Neural progenitor cell (in vitro differentiated cells): ENCODE results near the gene PARK7. TPM values are rescaled to one million over a fixed set of nuclear protein-coding genes. Genes with fewer than 3 reads are reported as not detected.
A peak's percentile ranks its signal among the peaks of the same experiment; 100 is the strongest.

Experiments used
- DNase-seq: peaks from one replicate; pipeline ENCODE4 v3.0.0-alpha.2; 2016; ENCODE audit warnings: low spot score
- H2AFZ ChIP-seq: fragments of 200-600 bp; sonication (generic); replicated peaks from 2 replicates; pipeline ENCODE4 v1.6.1; 2016; ENCODE audit warnings: antibody characterized with exemption
- H3F3A ChIP-seq: fragments of 200-600 bp; sonication (generic); 2 replicates; pipeline ENCODE4 v1.6.1; 2016; ENCODE audit warnings: antibody characterized with exemption, low read depth
- H3K27ac ChIP-seq: fragments of 200-600 bp; sonication (generic); 2 replicates; pipeline ENCODE4 v1.5.1; 2016; ENCODE audit warnings: mild to moderate bottlenecking
- H3K27me3 ChIP-seq: fragments of 200-600 bp; sonication (generic); 2 replicates; pipeline ENCODE4 v1.6.1; 2016; ENCODE audit warnings: mild to moderate bottlenecking, moderate library complexity
- H3K36me3 ChIP-seq: fragments of 200-600 bp; sonication (generic); 2 replicates; pipeline ENCODE4 v1.5.1; 2016
- H3K4me1 ChIP-seq: fragments of 200-600 bp; sonication (generic); 2 replicates; pipeline ENCODE4 v1.6.1; 2016; ENCODE audit warnings: mixed run types
- H3K4me2 ChIP-seq: fragments of 200-600 bp; sonication (generic); 2 replicates; pipeline ENCODE4 v1.6.1; 2016
- H3K4me3 ChIP-seq: fragments of 200-600 bp; sonication (generic); 2 replicates; pipeline ENCODE4 v1.5.1; 2016
- H3K79me2 ChIP-seq: fragments of 200-600 bp; sonication (generic); 2 replicates; pipeline ENCODE4 v1.6.1; 2016; ENCODE audit warnings: low read depth
- H3K9ac ChIP-seq: fragments of 200-600 bp; sonication (generic); 2 replicates; pipeline ENCODE4 v1.6.1; 2016
- H3K9me3 ChIP-seq: fragments of 200-600 bp; sonication (generic); 2 replicates; pipeline ENCODE4 v1.5.1; 2016; ENCODE audit warnings: low read depth
- H4K20me1 ChIP-seq: fragments of 200-600 bp; sonication (generic); 2 replicates; pipeline ENCODE4 v1.6.1; 2016; ENCODE audit warnings: low read depth
- H3K27ac Mint-ChIP-seq: 3 replicates; pipeline ENCODE4 v1.8.0; 2021; ENCODE audit warnings: mixed read lengths
- H3K27me3 Mint-ChIP-seq: 2 replicates; pipeline ENCODE4 v1.8.0; 2022; ENCODE audit warnings: low read depth, mild to moderate bottlenecking, inconsistent platforms, moderate library complexity, mixed read lengths; ENCODE audit not compliant: insufficient read depth
- H3K36me3 Mint-ChIP-seq: 3 replicates; pipeline ENCODE4 v1.8.0; 2021; ENCODE audit warnings: mixed read lengths
- H3K4me1 Mint-ChIP-seq: 3 replicates; pipeline ENCODE4 v1.8.0; 2021; ENCODE audit warnings: mixed read lengths
- H3K4me3 Mint-ChIP-seq: 3 replicates; pipeline ENCODE4 v1.8.0; 2021; ENCODE audit warnings: mild to moderate bottlenecking, moderate library complexity, mixed read lengths
- H3K9me3 Mint-ChIP-seq: 3 replicates; pipeline ENCODE4 v1.8.0; 2020; ENCODE audit warnings: mixed read lengths
- CTCF ChIP-seq: fragments of 200-600 bp; sonication (generic); IDR thresholded peaks from 2 replicates; pipeline ENCODE4 v1.5.1; 2017; ENCODE audit warnings: antibody characterized with exemption, mild to moderate bottlenecking
- EZH2 ChIP-seq: fragments of 200-600 bp; sonication (generic); IDR thresholded peaks from 2 replicates; pipeline ENCODE4 v1.6.1; 2017; ENCODE audit warnings: antibody characterized with exemption, mild to moderate bottlenecking, moderate library complexity
- EZH2phosphoT487 ChIP-seq: fragments of 200-600 bp; sonication (generic); IDR thresholded peaks from 2 replicates; pipeline ENCODE4 v1.6.1; 2017; ENCODE audit warnings: antibody characterized with exemption
- total RNA-seq: library from RNA; depleted of rRNA; stranded (reverse); fragments of >200 nt; gene quantifications from 2 replicates; pipeline ENCODE4 v1.2.3, GENCODE V29; 2015; ENCODE audit warnings: low replicate concordance

PARK7 gene
- total RNA-seq, 1 donor from 2014 or later: 214 TPM

GRCh38 chr1:7983086-7983778 is 21.7 kb downstream of the PARK7 start:
- H3K36me3 ChIP-seq: no peaks in the 10 kb centered on the region
- H3K36me3 Mint-ChIP-seq: peaks cover 29% of the 10 kb centered on the region
- no peak overlapping the region for H3K27ac ChIP-seq

GRCh38 chr1:7984811-7985210 is 23.3 kb downstream of the PARK7 start:
- no peaks in the 10 kb centered on the region for H3K36me3 ChIP-seq
- Mint-ChIP-seq H3K4me3 (no peak overlapping the region), H3K36me3 (peaks cover 24% of the 10 kb centered on the region), H3K4me1 (peaks cover 34% of the 10 kb centered on the region), H3K27ac (peak overlapping the region; percentile 35), H3K27me3 (peaks cover 5% of the 10 kb centered on the region), H3K9me3 (no peaks in the 10 kb centered on the region)
- H2AFZ ChIP-seq: no peak overlapping the region
- no peaks in the 10 kb centered on the region for H4K20me1 ChIP-seq
- peaks cover 23% of the 10 kb centered on the region for H3F3A ChIP-seq
- no peaks in the 10 kb centered on the region for H3K79me2 ChIP-seq
- TF ChIP-seq EZH2 (no peak), EZH2phosphoT487 (no peak), CTCF (no peak)
- no peaks in the 10 kb centered on the region for H3K9me3 ChIP-seq
- H3K27ac ChIP-seq: peak overlapping the region; percentile 81
- DNase-seq: peak; percentile 79
- H3K4me3 ChIP-seq: no peak overlapping the region
- H3K9ac ChIP-seq: no peak overlapping the region
- peak overlapping the region; percentile 24 for H3K4me2 ChIP-seq
- H3K27me3 ChIP-seq: no peaks in the 10 kb centered on the region
- H3K4me1 ChIP-seq: peaks cover 6% of the 10 kb centered on the region

More at GRCh38 chr1:7983086-7983778, 21.7 kb downstream of the PARK7 start:
- peaks cover 6% of the 10 kb centered on the region for H3K4me1 ChIP-seq
- H3K4me3 ChIP-seq: no peak overlapping the region
- Mint-ChIP-seq H3K27ac (no peak overlapping the region), H3K4me1 (peaks cover 34% of the 10 kb centered on the region), H3K4me3 (no peak overlapping the region), H3K27me3 (peaks cover 5% of the 10 kb centered on the region), H3K9me3 (no peaks in the 10 kb centered on the region)
- no peak overlapping the region for H3K9ac ChIP-seq
- H4K20me1 ChIP-seq: no peaks in the 10 kb centered on the region
- H2AFZ ChIP-seq: no peak overlapping the region
- H3K27me3 ChIP-seq: no peaks in the 10 kb centered on the region
- no peak for TF ChIP-seq EZH2
- TF ChIP-seq EZH2phosphoT487: no peak
- TF ChIP-seq CTCF: no peak
- no peak for DNase-seq
- peaks cover 23% of the 10 kb centered on the region for H3F3A ChIP-seq
- no peaks in the 10 kb centered on the region for H3K79me2 ChIP-seq
- no peaks in the 10 kb centered on the region for H3K9me3 ChIP-seq
- H3K4me2 ChIP-seq: no peak overlapping the region

- peak overlapping the region; percentile 4 for H3K27ac Mint-ChIP-seq
- Histone ChIP-seq H3K79me2 (no peaks in the 10 kb centered on the region), H3K4me2 (no peak overlapping the region), H2AFZ (no peak overlapping the region), H4K20me1 (no peaks in the 10 kb centered on the region), H3F3A (peaks cover 18% of the 10 kb centered on the region), H3K4me3 (no peak overlapping the region), H3K9me3 (no peaks in the 10 kb centered on the region), H3K27me3 (no peaks in the 10 kb centered on the region), H3K27ac (no peak overlapping the region), H3K9ac (no peak overlapping the region), H3K36me3 (no peaks in the 10 kb centered on the region), H3K4me1 (peaks cover 6% of the 10 kb centered on the region)
- H3K4me1 Mint-ChIP-seq: peaks cover 34% of the 10 kb centered on the region
- no peak for DNase-seq
- peaks cover 26% of the 10 kb centered on the region for H3K36me3 Mint-ChIP-seq
- H3K4me3 Mint-ChIP-seq: no peak overlapping the region
- H3K9me3 Mint-ChIP-seq: no peaks in the 10 kb centered on the region
- TF ChIP-seq EZH2phosphoT487: no peak
- TF ChIP-seq EZH2: no peak
- TF ChIP-seq CTCF: no peak
- peaks cover 5% of the 10 kb centered on the region for H3K27me3 Mint-ChIP-seq
Measured at GRCh38 chr1:7985851-7986612, 24.5 kb downstream of the PARK7 start.
